Neural cell (in vitro differentiated cells): ENCODE results near the gene TSSK1B. TPM values are rescaled to one million over a fixed set of nuclear protein-coding genes. Genes with fewer than 3 reads are reported as not detected.

ENCODE experiments used
- H2AFZ ChIP-seq: fragments of 200-600, 300-800 bp; sonication (generic), shearing (Covaris generic); 2 replicates; pipeline ENCODE4 v1.6.0; 2014; ENCODE audit warnings: low read depth, mild to moderate bottlenecking, antibody characterized with exemption, low read length, moderate library complexity
- H3F3A ChIP-seq: fragments of 200-600 bp; shearing (Covaris generic); 2 replicates; pipeline ENCODE4 v1.6.1; 2016; ENCODE audit warnings: mild to moderate bottlenecking, moderate library complexity, mixed read lengths, antibody characterized with exemption, low read length; ENCODE audit not compliant: insufficient read depth, poor library complexity, severe bottlenecking
- H3K27ac ChIP-seq: fragments of 200-600, 300-800 bp; sonication (generic), shearing (Covaris generic); 2 replicates; pipeline ENCODE4 v1.5.1; 2014; ENCODE audit warnings: mild to moderate bottlenecking, low read length, moderate library complexity
- H3K27me3 ChIP-seq: fragments of 300-800, 200-600 bp; sonication (generic), shearing (Covaris generic); 2 replicates; pipeline ENCODE4 v1.6.0; 2014; ENCODE audit warnings: mild to moderate bottlenecking, low read depth, low read length, moderate library complexity; ENCODE audit not compliant: insufficient read depth
- H3K36me3 ChIP-seq: fragments of 300-800, 200-600 bp; sonication (generic), shearing (Covaris generic); 2 replicates; pipeline ENCODE4 v1.5.1; 2014; ENCODE audit warnings: mild to moderate bottlenecking, antibody characterized with exemption, low read length, moderate library complexity; ENCODE audit not compliant: insufficient read depth
- H3K4me2 ChIP-seq: fragments of 300-800, 200-600 bp; sonication (generic), shearing (Covaris generic); 2 replicates; pipeline ENCODE4 v1.6.0; 2014; ENCODE audit warnings: mild to moderate bottlenecking, low read length
- H3K4me3 ChIP-seq: fragments of 300-800, 200-600 bp; sonication (generic), shearing (Covaris generic); 2 replicates; pipeline ENCODE4 v1.5.1; 2014; ENCODE audit warnings: mild to moderate bottlenecking, low read length, moderate library complexity
- H3K79me2 ChIP-seq: fragments of 200-600 bp; shearing (Covaris generic); replicated peaks from 2 replicates; pipeline ENCODE4 v1.6.0; 2014; ENCODE audit warnings: mild to moderate bottlenecking, low read length, moderate library complexity; ENCODE audit not compliant: insufficient read depth
- H3K9ac ChIP-seq: fragments of 300-800, 200-600 bp; sonication (generic), shearing (Covaris generic); 2 replicates; pipeline ENCODE4 v1.6.1; 2016; ENCODE audit warnings: mild to moderate bottlenecking, low read length, mixed read lengths
- H3K9me2 ChIP-seq: fragments of 200-600 bp; shearing (Covaris generic); 2 replicates; pipeline ENCODE4 v1.6.1; 2016; ENCODE audit warnings: mild to moderate bottlenecking, low read length, mixed read lengths; ENCODE audit not compliant: insufficient read depth
- H3K9me3 ChIP-seq: fragments of 200-600, 300-800 bp; sonication (generic), shearing (Covaris generic); 2 replicates; pipeline ENCODE4 v1.6.1; 2016; ENCODE audit warnings: mild to moderate bottlenecking, mixed run types, low read length, moderate library complexity, mixed read lengths
- H4K20me1 ChIP-seq: fragments of 200-600 bp; shearing (Covaris generic); 2 replicates; pipeline ENCODE4 v1.6.1; 2016; ENCODE audit warnings: mild to moderate bottlenecking, mixed run types; ENCODE audit not compliant: insufficient read depth
- CTCF ChIP-seq: fragments of 450-650 bp; IDR thresholded peaks from 2 replicates; pipeline ENCODE4 v1.5.1; 2014; ENCODE audit warnings: antibody characterized with exemption, mild to moderate bottlenecking, moderate library complexity; ENCODE audit not compliant: poor library complexity, severe bottlenecking
- EP300 ChIP-seq: fragments of 450-650 bp; conservative IDR thresholded peaks from 2 replicates; pipeline ENCODE4 v1.6.1; 2014; ENCODE audit warnings: antibody characterized with exemption, mild to moderate bottlenecking, moderate library complexity; ENCODE audit not compliant: poor library complexity, severe bottlenecking
- EZH2 ChIP-seq: fragments of 200-600, 300-800 bp; shearing (Covaris generic), sonication (generic); IDR thresholded peaks from 2 replicates; pipeline ENCODE4 v1.6.1; 2014; ENCODE audit warnings: antibody characterized with exemption, low read length, borderline replicate concordance, mild to moderate bottlenecking; ENCODE audit not compliant: insufficient read depth, poor library complexity, severe bottlenecking
- MXI1 ChIP-seq: fragments of 450-650 bp; conservative IDR thresholded peaks from 2 replicates; pipeline ENCODE4 v1.6.1; 2014; ENCODE audit warnings: antibody characterized with exemption, mild to moderate bottlenecking; ENCODE audit not compliant: poor library complexity, severe bottlenecking
- POLR2AphosphoS5 ChIP-seq: IDR thresholded peaks from 2 replicates; pipeline ENCODE4 v1.6.1; 2012
- RAD21 ChIP-seq: fragments of 450-650 bp; conservative IDR thresholded peaks from 2 replicates; pipeline ENCODE4 v1.6.1; 2014; ENCODE audit warnings: antibody characterized with exemption, mild to moderate bottlenecking, moderate library complexity
- REST ChIP-seq: IDR thresholded peaks from 2 replicates; pipeline ENCODE4 v1.6.1; 2012; ENCODE audit warnings: borderline replicate concordance
- SMC3 ChIP-seq: fragments of 450-650 bp; conservative IDR thresholded peaks from 2 replicates; pipeline ENCODE4 v1.6.1; 2014; ENCODE audit warnings: antibody characterized with exemption, mild to moderate bottlenecking, moderate library complexity; ENCODE audit not compliant: poor library complexity
- TAF1 ChIP-seq: IDR thresholded peaks from 2 replicates; pipeline ENCODE4 v1.6.1; 2012; ENCODE audit warnings: low read depth
- polyA plus RNA-seq: library from polyadenylated mRNA; depleted of rRNA; stranded (reverse); fragments of >200 nt; gene quantifications from 2 replicates; pipeline ENCODE4 v1.2.3, GENCODE V29; 2014

The TSSK1B gene
- polyA plus RNA-seq, 1 donor from 2014 or later: not detected

GRCh38 chr5:113390224-113390623, 44.6 kb downstream of the TSSK1B start:
- no peak overlapping the region for H3K4me2 ChIP-seq
- H3K9me2 ChIP-seq: no peaks in the 10 kb centered on the region
- no peaks in the 10 kb centered on the region for H3K79me2 ChIP-seq
- no peaks in the 10 kb centered on the region for H3F3A ChIP-seq
- H3K4me3 ChIP-seq: no peak overlapping the region
- H3K9ac ChIP-seq: no peak overlapping the region
- no peaks in the 10 kb centered on the region for H3K36me3 ChIP-seq
- TF ChIP-seq CTCF (no peak), RAD21 (no peak), SMC3 (no peak), POLR2AphosphoS5 (no peak), TAF1 (no peak)
- H4K20me1 ChIP-seq: no peaks in the 10 kb centered on the region
- no peaks in the 10 kb centered on the region for H3K27me3 ChIP-seq
- no peak overlapping the region for H2AFZ ChIP-seq
- no peaks in the 10 kb centered on the region for H3K9me3 ChIP-seq
- H3K27ac ChIP-seq: no peak overlapping the region

GRCh38 chr5:113389116-113389515, 45.7 kb downstream of the TSSK1B start:
- H3K27ac ChIP-seq: no peak overlapping the region
- H3K9me3 ChIP-seq: no peaks in the 10 kb centered on the region
- H3K36me3 ChIP-seq: no peaks in the 10 kb centered on the region
- H3F3A ChIP-seq: no peaks in the 10 kb centered on the region
- no peak overlapping the region for H3K4me3 ChIP-seq
- H3K9me2 ChIP-seq: no peaks in the 10 kb centered on the region
- TF ChIP-seq RAD21 (no peak), EZH2 (no peak), EP300 (no peak), CTCF (no peak), MXI1 (no peak), POLR2AphosphoS5 (no peak), SMC3 (no peak), REST (no peak)
- H3K79me2 ChIP-seq: no peaks in the 10 kb centered on the region
- H4K20me1 ChIP-seq: no peaks in the 10 kb centered on the region
- no peaks in the 10 kb centered on the region for H3K27me3 ChIP-seq
- H3K4me2 ChIP-seq: no peak overlapping the region
- H3K9ac ChIP-seq: no peak overlapping the region
- no peak overlapping the region for H2AFZ ChIP-seq
